ENCODE measurements around the gene TRIM4.

GRCh38 chr7:99926321-99926720, 7.0 kb upstream of the TRIM4 start:
- TF ChIP-seq EZH2phosphoT487 (IDR thresholded peaks at IDR 0.05; ENCODE audit: borderline replicate concordance, low read length) (no peak), CTCF (IDR thresholded peaks at IDR 0.05; ENCODE audit: low read depth, low read length, poor library complexity, severe bottlenecking) (no peak)
